Osteoblast (primary cell): ENCODE measurements around the gene COMP. TPM values are rescaled to one million over a fixed set of nuclear protein-coding genes. Genes with fewer than 3 reads are reported as not detected.

ENCODE experiments used
- DNase-seq: peaks from one replicate; pipeline ENCODE4 v3.0.0; 2011; ENCODE audit warnings: low spot score, mixed read lengths; ENCODE audit not compliant: insufficient read length; ENCODE audit errors: missing footprints
- H2AFZ ChIP-seq: 2 replicates; pipeline ENCODE4 v1.6.0; 2011; ENCODE audit warnings: mild to moderate bottlenecking, low read length
- H3K27ac ChIP-seq: 2 replicates; pipeline ENCODE4 v1.5.1; 2011; ENCODE audit warnings: mild to moderate bottlenecking, low read depth, low read length, moderate library complexity
- H3K27me3 ChIP-seq: 2 replicates; pipeline ENCODE4 v1.6.0; 2012; ENCODE audit warnings: mild to moderate bottlenecking, control low read depth, inconsistent platforms, low read length, moderate library complexity; ENCODE audit not compliant: insufficient read depth
- H3K36me3 ChIP-seq: 2 replicates; pipeline ENCODE4 v1.5.1; 2011; ENCODE audit warnings: mild to moderate bottlenecking, low read length, control low read depth, moderate library complexity; ENCODE audit not compliant: insufficient read depth
- H3K4me1 ChIP-seq: 2 replicates; pipeline ENCODE4 v1.5.1; 2011; ENCODE audit warnings: mild to moderate bottlenecking, low read length, control low read depth, moderate library complexity; ENCODE audit not compliant: insufficient read depth
- H3K4me2 ChIP-seq: 2 replicates; pipeline ENCODE4 v1.6.0; 2011; ENCODE audit warnings: mild to moderate bottlenecking, low read length; ENCODE audit not compliant: insufficient read depth
- H3K4me3 ChIP-seq: fragments of 200-600 bp; sonication (generic); 3 replicates; pipeline ENCODE4 v1.5.1; 2012; ENCODE audit warnings: mild to moderate bottlenecking, low read length, inconsistent platforms; ENCODE audit not compliant: insufficient read depth
- H3K79me2 ChIP-seq: 2 replicates; pipeline ENCODE4 v1.6.0; 2012; ENCODE audit warnings: mild to moderate bottlenecking, low read length, control low read depth, inconsistent platforms; ENCODE audit not compliant: insufficient read depth
- H3K9me3 ChIP-seq: 2 replicates; pipeline ENCODE4 v1.5.1; 2011; ENCODE audit warnings: low read depth, low read length, control low read depth
- H4K20me1 ChIP-seq: 2 replicates; pipeline ENCODE4 v1.6.0; 2012; ENCODE audit warnings: mild to moderate bottlenecking, low read length, control low read depth; ENCODE audit not compliant: insufficient read depth
- total RNA-seq: library from RNA; depleted of rRNA; stranded (reverse); fragments of >200 nt; gene quantifications from 2 replicates; pipeline ENCODE4 v1.2.3, GENCODE V29; 2012
- TF ChIP-seq, protein P1 (sequence below): IDR thresholded peaks from 2 replicates; pipeline ENCODE4 v1.5.1; 2011; ENCODE audit warnings: mild to moderate bottlenecking, low read depth, low read length, moderate library complexity; ENCODE audit errors: extremely low read depth

The COMP gene
- total RNA-seq, 1 donor, result 14.8 TPM

- no peak overlapping the region for H3K4me3 ChIP-seq
- no peak overlapping the region for H2AFZ ChIP-seq
- no peak overlapping the region for H3K4me2 ChIP-seq
- H3K27me3 ChIP-seq, result no peaks in the 10 kb centered on the region
- no peak overlapping the region for H3K27ac ChIP-seq
- peaks cover 6% of the 10 kb centered on the region for H4K20me1 ChIP-seq
- H3K4me1 ChIP-seq, result peaks cover 22% of the 10 kb centered on the region
- H3K79me2 ChIP-seq, result no peaks in the 10 kb centered on the region
- no peak for DNase-seq
- no peaks in the 10 kb centered on the region for H3K9me3 ChIP-seq
- TF ChIP-seq, protein P1, sequence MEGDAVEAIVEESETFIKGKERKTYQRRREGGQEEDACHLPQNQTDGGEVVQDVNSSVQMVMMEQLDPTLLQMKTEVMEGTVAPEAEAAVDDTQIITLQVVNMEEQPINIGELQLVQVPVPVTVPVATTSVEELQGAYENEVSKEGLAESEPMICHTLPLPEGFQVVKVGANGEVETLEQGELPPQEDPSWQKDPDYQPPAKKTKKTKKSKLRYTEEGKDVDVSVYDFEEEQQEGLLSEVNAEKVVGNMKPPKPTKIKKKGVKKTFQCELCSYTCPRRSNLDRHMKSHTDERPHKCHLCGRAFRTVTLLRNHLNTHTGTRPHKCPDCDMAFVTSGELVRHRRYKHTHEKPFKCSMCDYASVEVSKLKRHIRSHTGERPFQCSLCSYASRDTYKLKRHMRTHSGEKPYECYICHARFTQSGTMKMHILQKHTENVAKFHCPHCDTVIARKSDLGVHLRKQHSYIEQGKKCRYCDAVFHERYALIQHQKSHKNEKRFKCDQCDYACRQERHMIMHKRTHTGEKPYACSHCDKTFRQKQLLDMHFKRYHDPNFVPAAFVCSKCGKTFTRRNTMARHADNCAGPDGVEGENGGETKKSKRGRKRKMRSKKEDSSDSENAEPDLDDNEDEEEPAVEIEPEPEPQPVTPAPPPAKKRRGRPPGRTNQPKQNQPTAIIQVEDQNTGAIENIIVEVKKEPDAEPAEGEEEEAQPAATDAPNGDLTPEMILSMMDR, result no peak
- no peaks in the 10 kb centered on the region for H3K36me3 ChIP-seq
Observed at GRCh38 chr19:18762125-18763023, 28.7 kb downstream of the COMP start.

DNA sequence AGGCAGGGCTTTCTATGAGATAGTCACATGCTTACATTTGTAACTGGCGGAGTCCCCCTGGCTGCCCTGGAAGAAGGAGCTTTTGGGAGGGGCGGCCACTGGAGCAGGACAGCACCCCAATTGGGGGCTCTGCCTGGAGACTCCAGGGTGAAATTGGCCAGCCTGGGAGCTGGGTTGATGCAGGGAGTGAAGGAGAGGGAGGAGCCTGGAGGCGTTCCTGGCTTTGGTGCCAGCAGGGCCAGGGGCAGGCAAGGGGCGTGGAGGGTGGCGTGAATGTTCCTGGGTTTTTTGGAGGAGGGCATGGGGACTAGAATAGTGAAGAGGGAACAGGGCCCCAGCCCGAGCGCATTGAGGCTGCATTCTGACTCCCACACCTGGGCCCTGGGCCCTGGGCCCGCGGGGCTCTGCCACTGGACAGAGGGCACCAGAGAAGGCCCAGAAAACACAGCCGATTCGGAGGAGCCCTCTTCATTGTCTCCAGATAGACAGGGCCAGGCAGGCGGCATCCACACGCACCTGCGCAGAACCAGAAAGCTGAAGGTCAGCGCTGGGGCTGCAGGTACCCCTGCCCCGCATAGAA lies 29.5 kb downstream of the COMP start:
- Histone ChIP-seq H3K4me1 (peaks cover 22% of the 10 kb centered on the region), H3K27ac (no peak overlapping the region), H3K4me2 (no peak overlapping the region), H3K9me3 (no peaks in the 10 kb centered on the region), H3K4me3 (no peak overlapping the region), H3K27me3 (no peaks in the 10 kb centered on the region), H4K20me1 (peaks cover 6% of the 10 kb centered on the region), H3K79me2 (no peaks in the 10 kb centered on the region), H3K36me3 (peaks cover 3% of the 10 kb centered on the region), H2AFZ (no peak overlapping the region)
- TF ChIP-seq, protein P1, result no peak
- DNase-seq, result no peak

DNA sequence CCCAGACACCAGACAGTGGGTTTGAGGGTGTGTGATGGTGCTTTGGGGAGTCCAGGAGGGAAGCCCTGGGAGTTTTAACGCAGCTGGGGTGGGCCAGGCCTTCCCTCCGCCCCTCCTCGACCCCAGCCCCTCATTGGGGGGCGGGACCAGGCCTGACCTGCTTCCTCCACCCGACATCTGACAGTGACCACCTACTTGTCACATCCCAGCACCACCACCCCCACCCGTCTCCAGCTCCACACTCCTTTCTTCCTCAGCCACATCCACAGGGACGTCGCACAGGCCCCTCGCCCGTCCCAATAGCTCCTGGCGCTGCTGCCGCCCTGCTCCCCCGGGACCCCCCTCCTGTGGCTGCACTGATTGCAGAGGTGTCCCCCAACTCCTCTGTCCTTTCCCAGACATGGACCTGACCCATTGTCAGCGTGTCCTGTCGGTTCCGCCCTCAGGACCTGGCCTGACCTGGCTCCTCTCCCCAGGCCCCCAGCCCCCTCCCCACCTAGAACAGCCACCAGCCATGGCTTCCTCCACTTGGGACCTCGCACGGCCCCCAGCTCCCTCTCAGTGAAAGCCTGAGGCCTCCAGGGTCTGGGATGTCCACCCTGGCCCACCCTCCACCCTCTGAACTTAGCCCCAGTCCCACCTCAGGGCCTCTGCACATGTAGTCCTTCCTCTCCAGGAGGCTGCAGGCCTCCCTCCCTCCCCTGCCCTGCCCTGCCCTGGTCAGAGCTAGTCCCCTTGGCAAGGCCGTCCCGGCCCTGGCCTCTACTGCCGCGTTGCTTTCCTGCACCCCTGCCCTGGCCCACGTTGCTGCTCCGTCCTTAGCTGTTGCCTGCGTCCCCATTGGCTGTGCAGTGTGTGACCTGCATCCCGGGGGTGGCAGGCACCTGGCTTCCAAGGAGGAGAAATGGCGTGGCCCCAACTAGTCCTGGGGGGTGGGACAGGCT lies 30.4 kb downstream of the COMP start:
- Histone ChIP-seq H3K4me3 (no peak overlapping the region), H3K36me3 (peaks cover 6% of the 10 kb centered on the region), H3K79me2 (no peaks in the 10 kb centered on the region), H3K4me1 (peaks cover 22% of the 10 kb centered on the region), H4K20me1 (peaks cover 6% of the 10 kb centered on the region), H3K27ac (no peak overlapping the region), H3K9me3 (no peaks in the 10 kb centered on the region), H3K4me2 (no peak overlapping the region), H3K27me3 (no peaks in the 10 kb centered on the region), H2AFZ (no peak overlapping the region)
- TF ChIP-seq, protein P1, result no peak
- no peak for DNase-seq
